ENCODE results near the gene SEPTIN7.

The SEPTIN7 gene

DNA sequence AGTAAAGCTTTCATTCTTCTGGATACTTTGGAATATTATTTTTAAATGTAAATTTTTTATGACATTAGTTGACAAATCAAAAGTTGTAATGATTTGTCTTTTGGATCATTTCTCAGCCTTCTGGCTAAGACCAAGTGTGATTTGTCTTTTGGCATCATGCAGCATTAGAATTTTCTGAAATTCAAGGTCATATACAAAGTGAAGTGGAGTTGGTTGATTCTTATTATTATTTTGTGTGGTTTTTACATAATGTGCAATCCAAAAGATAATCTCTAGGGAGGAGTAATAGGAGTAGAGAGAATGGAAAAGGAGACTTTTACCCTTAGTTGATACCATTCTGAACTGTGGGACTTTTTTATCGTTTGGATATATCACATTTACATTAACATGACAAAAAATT, 24.2 kb upstream of the SEPTIN7 start:
- TF ChIP-seq CTCF (IDR thresholded peaks at IDR 0.05; ENCODE audit: low read depth, low read length): no peak
- no peak overlapping the region for H3K4me3 ChIP-seq (ENCODE audit: low read depth, low read length)

- no peak for TF ChIP-seq CTCF (IDR thresholded peaks at IDR 0.05; ENCODE audit: low read depth, low read length)
- H3K4me3 ChIP-seq (ENCODE audit: low read depth, low read length): no peak overlapping the region
Measured at GRCh38 chr7:35777121-35777520, 23.7 kb upstream of the SEPTIN7 start.

GRCh38 chr7:35780070-35780469, 20.8 kb upstream of the SEPTIN7 start:
- H3K4me3 ChIP-seq (ENCODE audit: low read depth, low read length): no peak overlapping the region
- no peak for TF ChIP-seq CTCF (IDR thresholded peaks at IDR 0.05; ENCODE audit: low read depth, low read length)

DNA sequence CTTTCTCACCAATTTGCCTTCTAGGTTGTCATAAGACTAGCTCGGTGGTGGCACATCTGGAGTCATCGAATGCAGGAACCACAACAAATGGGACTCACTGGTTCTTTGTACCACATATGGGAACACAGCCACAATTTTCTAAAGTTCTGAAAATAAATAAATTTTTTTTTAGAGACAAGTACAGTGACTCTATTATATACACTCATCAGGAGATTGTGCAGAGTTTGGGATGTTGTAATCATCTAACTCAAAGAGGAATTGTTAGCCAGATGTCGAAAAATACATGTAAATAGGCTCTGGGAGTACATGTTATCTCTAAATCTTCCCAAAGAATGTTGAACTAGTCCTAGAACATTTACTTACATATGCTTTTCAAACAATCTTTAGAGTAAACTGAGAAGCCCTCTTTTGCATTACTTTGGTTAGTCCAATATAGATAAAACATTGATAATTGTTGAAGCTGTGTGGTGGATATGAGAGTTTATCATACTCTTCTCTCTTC, 19.6 kb upstream of the SEPTIN7 start:
- TF ChIP-seq CTCF (IDR thresholded peaks at IDR 0.05; ENCODE audit: low read depth, low read length): no peak
- H3K4me3 ChIP-seq (ENCODE audit: low read depth, low read length): no peak overlapping the region

GRCh38 chr7:35781767-35782515, 18.9 kb upstream of the SEPTIN7 start:
- no peak for TF ChIP-seq CTCF (IDR thresholded peaks at IDR 0.05; ENCODE audit: low read depth, low read length)
- H3K4me3 ChIP-seq (ENCODE audit: low read depth, low read length): no peak overlapping the region

DNA sequence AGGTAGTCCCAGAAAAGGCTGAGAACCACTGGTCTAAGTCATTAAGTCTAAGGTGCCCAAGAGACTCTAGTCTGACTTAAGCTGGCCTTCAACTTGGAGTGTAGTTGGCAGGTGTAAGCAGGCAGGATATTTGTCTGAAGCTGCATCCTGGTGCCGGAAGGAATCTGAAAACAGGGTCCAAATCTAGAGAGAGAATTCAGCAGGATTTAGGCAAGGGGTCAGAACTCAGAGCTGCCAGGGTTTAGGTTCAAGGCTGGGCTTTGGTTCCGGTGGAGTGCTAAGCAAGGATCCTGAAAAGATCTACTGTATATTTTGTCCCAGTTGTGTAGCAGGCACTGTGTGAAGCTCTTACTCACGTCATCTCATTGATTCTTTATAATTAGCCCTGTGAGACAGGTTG, 16.5 kb upstream of the SEPTIN7 start:
- H3K4me3 ChIP-seq (ENCODE audit: low read depth, low read length): no peak overlapping the region
- no peak for TF ChIP-seq CTCF (IDR thresholded peaks at IDR 0.05; ENCODE audit: low read depth, low read length)

DNA sequence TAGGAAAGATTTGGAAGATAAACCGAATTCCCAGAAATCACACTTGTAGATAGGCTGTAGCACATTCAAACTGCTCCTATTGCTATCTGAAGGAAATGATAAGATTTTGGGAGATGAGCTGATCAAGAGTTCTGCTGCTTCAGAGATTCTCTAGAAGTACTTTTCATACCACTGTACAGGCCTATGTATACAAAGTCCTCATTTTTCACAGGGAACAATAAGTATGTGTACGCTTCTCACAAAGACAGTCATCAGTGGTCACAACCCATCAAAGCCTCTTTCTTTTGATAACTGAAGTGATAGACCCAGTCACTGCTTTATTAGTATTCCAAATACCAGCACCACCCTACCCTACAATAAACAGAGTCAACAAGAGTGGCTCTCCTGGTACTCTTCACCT, 15.6 kb upstream of the SEPTIN7 start:
- H3K4me3 ChIP-seq (ENCODE audit: low read depth, low read length): no peak overlapping the region
- no peak for TF ChIP-seq CTCF (IDR thresholded peaks at IDR 0.05; ENCODE audit: low read depth, low read length)

Data from WI38 (cell line).